ENCODE data around the gene CCDC148.
"Not testable (repeated sequence)": the region's sequence is repeated elsewhere in the genome, so short reads cannot be mapped to it uniquely, and the experiment has no call there.

CCDC148 gene

DNA sequence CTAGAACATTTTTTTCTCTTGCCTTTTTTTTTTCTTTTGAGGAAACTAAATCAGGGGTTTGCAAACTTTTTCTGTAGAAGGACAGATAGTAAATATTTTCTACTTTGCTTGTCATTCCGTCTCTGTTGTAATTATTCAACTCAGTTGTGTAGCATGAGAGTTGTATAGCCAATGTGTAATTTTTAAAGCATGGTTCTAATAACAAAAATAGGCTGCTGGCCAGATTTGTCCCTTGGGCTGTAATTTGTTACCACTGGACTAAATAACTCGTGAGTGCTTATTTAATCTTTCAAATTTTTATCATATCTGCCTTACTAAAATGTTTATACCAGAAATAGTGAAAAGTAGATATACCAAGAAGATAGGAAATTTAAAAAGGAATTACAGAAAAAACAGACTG lies 43.0 kb downstream of the CCDC148 start:
- DNase-seq: no peak

DNA sequence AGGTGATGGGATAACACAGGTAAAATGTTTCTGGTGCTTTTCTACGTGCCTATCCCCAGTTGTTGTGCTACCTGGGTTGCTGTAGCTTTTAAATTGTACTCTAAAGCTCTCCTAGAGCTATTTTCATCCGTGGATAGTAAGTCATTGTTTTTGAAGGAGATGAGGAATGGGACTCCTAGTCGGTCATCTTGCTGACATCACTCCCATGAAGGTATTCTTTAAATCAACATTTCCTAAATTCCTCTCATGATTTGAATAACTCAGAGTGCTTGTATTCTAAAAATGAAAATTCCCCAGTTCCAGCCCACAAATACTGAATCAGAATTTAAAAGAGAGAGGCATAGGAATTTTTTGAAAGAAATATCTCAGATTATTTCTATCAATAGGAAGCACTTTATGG lies 44.3 kb downstream of the CCDC148 start:
- DNase-seq: no peak

DNA sequence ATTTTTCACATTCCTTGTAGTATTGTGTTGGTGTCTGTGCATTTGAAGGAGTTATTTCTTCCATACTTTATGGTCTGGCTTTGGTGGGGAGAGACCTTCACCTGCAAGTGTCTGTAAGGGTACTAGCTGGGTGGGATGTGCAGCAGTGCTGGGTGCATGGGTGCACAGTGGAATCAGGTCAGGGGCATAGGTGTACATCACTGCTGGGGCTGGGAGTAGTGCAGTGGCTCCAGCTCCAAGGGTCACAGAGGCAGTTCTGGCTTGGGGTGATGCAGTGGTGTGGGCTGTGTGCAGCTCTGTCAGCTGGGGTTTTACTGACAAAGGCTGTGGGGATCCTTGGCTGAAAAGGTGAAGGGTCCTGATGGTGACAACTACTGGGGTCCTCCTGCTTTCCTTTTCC lies 44.8 kb downstream of the CCDC148 start:
- no peak for DNase-seq

DNA sequence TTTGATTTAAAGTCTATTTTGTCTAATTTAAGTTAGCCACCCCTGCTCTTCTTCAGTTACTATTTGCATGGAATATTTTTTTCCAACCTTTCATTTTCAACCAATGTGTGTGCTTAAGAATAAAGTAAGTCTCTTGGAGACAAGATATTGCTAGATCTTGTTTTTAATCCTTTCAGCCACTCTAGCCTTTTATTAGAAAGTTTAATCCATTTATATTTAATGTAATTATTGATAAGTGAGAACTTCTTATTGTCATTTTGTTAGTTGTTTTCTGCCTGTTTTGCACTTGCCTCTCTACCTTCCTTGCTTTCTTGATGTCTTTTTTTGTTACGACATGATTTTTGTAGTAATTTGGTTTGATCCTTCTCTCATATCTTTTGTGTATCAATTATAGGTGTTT lies 46.4 kb downstream of the CCDC148 start:
- no peak for DNase-seq

DNA sequence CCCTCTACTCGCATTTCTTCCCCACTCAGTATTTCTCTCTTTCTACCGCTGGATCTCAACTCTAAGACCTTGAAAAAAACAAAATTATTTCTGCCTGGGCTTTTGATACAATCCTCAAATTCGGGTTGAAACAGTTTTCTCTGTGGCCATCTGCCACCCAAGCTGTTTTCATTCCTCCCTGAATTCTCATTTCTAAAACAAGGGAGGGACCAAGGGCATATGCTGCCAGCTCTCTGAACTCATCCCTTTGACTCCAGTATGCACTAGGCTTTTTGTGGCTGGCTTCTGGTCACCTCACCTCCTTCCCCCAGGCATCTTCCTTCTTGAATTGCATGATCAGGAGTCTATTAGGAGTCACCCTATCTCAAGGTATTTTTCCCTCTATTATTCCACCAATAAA lies 49.5 kb downstream of the CCDC148 start:
- no peak for DNase-seq

DNA sequence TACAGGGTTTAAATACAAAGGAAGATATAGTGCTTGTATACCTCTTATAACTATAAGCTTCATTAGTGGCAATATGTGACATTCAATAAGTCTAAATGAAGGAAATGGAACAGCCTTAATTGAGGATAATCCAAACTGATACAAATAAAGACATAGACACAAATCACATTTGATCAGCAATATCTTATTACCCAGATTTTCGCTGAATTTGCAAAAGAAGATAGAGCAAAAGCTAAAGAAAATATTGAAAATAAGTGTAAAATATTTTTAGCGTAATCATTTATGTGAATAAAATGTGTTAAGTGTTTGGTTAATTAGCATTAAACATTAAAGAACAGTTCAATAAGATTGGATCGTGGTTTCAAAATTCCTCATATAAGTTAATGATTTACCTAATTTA lies 51.2 kb downstream of the CCDC148 start:
- DNase-seq: no peak

DNA sequence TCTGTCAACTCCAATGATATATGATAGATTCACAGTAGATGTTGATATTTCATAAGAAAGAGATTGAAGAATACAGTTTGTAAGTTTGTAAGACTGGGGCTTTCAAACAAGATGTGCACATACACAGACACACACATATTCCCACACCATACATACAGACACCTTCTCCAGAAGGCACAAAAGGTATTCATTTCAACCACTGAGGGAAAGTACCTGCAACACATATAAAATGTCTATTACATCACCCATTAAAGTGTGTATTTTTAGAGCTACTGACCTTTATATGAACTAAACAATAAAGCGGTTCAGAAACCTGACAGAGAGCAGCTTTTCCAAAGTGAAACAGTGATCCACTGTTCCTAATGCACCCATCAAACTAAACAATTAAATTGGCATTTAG lies 53.3 kb downstream of the CCDC148 start:
- DNase-seq: no peak

DNA sequence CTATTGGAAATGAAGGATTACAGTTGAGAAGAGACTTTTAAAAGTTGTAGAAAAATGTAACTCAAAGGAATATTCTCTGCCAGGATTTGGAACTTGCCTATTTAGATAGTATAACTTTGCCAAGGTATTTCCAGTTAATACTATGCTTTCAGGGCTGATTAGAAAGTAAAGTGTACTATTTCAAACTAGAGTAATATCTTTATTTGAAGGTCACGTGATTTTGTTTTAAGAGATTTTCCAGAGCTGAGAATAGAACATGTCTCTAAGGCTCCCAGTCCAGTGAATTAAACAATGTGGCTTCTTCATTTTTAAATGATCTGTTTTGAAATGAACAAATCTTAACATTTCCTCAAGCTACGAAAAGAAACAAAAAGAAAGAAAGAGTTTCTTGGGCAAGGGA lies 53.9 kb downstream of the CCDC148 start:
- DNase-seq: no peak

DNA sequence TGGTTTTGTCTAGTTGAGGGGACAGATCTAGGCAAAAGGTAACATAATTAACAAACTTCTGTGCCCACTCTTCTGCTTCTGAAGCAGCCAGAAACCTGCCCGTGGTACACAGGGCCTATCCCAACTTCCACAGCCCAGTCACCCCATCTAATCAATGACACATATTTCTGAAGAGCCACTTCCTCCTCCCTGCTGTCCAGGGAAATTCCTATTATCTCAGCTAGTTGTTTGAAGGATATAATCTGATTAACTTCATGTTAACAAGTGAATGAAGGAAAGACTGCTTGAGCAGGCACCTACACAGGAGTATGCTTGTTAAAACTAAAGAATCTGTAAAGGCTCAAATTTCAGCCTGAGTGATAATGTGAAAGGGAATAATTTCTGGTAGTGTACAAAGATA lies 61.4 kb downstream of the CCDC148 start:
- no peak for DNase-seq

DNA sequence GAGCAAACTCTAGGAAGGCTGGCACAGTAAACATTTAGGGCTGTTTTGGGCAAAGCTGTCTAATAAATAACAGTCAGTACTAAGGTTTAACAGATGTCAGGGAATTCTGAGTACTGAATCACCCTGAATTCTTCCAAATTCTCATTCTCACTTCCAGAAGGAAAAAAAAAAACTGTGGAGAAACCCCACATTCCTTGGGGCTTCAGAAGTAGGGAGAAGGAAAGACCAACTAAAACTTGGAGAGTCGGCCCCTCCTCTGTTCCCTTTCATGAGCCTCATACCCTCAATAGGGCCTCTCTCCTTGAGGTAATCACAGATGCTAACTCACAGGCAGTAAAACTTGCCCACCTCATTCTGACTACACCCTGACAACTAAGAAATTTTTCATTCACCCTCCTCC lies 62.1 kb downstream of the CCDC148 start:
- no peak for DNase-seq

DNA sequence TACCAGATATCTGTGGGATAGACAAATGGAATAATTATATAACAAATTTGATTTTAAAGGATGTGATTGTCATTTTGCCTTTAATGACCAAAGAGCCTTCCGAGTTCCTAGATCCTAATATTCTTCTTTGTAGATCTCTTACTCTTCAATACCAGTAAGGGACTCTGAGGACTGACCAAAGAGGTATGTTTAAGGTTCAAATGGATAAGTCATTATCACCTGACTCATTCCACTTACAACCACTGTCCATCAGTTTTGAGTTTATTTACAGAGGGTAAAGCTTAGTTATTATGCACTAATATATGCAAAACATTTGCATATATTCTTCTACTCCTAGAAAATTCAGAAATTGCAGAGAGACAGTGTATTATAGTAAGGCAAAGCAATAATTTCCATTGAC lies 62.7 kb downstream of the CCDC148 start:
- no peak for DNase-seq

DNA sequence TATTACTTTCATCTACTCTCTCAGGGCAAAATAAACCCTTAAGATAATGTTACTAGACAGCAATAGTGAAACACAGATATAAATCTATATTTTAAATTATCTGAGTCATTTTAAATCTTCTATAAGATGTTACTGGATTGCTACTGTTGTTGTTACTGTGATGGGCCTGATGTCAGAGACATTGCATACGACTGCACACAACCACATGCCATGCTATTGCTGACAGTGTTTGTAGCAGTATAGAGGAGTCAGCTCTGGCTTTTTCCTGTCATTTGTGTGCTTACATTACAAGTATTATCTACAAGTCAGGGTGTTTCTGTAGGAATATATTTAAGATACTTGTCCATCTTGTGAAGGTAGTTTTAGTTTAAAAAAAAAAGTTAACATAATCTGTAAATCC lies 63.9 kb downstream of the CCDC148 start:
- DNase-seq: peak; percentile 1

DNA sequence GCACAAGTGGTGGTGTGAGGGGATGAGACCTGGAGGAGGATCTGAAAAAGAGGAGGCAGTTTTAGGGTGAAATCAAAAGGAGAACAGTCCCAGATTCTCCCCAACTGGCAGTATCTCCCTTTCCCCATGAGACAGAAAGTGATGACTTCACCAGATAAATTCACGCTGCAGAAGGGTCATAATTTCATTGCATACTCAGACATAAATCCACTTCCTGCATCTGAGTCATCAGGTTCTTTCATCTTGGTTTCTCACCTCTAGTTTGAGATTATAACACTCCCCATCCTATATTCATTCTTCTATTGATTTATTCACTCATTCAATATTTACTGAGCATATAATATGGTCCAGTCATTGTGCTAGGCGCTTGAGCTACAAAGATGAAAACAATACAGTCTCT lies 64.7 kb downstream of the CCDC148 start:
- DNase-seq: peak; percentile 50

DNA sequence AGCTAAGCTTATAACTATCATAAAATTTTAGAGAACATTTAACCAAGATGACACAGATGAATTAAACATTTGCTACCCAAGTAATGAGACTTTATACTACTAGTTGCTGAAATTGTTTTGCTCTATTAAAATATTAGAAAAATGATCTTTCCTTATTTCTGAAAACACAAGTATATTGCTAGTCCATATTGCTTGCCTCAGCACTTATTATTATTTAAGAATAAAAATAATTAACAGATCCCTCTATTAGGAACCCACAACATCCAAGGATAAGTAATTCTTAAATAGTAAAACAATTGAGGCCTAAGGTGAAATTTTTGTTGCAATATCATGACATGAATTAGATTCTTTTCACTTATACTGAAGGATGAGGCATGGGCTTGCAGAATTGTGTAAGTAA lies 65.2 kb downstream of the CCDC148 start:
- DNase-seq: no peak

DNA sequence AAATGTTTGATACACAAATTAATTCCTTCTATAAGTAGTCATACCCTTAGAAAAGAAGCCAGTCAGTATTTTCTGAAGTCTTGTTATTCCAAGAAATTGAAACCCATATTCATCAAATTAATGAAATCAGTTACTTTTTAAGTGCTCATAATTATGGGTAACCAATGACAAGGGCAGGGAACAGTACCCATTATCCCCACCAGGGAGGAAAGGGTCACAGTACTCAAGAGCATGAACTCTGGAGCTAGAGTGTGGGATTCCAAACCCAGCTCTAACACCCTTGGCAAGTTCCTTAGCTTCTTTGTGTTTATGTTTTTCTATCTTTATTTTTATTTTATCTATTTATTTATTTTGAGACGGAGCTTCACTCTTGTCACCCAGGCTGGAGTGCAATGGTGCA lies 68.4 kb downstream of the CCDC148 start:
- no peak for DNase-seq

DNA sequence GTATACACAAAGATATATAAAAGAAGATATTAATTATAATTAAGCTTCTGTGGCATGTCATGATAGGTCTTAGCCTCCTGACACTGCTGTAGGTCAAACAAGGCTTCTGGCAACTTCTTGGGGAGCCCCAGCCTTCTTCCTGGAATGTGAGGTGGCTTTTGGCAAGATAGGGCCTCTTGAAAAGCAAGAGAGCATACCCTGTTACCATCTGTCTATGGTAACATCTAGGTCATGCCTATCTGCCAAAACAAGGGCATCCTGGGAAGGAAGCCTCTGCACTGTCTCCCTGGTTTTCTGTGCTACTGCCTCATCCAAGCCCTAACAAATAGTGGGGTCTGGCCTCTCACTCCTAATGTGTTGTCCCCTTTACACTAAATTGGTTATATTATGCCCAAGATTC lies 70.9 kb downstream of the CCDC148 start:
- no peak for DNase-seq

DNA sequence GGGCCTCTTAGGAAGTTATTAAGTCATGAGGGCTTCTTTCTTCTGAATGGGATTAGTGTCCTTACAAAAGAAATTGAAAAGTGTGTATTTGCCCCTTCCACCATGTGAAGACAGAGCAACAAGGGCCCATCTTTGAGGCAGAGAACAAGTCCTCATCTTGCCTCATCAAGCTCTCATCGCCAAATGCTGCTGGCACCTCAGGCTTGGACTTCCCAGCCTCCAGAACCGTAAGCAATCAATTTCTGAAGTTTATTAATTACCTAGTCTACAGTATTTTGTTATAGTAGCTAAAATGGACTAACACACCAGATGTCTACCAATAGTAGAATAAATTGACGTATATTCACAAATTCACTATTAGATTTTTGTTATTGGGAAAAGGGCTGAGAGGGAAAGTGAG lies 74.6 kb downstream of the CCDC148 start:
- no peak for DNase-seq

DNA sequence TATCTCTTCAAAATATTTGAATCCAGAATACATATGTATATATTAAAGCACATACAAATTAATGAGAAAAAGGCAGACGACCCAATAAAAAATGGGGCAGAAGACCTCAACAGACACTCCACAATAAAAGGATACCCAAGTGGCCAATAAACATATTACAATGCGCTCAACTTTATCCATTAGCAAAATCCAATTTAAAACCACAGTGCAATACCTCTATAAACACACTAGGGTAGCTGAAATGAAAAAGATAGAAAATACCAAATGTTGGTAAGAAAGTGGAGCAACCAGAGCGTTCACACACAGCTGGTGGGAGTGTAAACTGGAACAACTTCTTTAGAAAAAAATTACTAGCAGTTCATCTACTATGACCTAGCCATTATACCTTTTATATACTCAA lies 75.3 kb downstream of the CCDC148 start:
- DNase-seq: no peak

DNA sequence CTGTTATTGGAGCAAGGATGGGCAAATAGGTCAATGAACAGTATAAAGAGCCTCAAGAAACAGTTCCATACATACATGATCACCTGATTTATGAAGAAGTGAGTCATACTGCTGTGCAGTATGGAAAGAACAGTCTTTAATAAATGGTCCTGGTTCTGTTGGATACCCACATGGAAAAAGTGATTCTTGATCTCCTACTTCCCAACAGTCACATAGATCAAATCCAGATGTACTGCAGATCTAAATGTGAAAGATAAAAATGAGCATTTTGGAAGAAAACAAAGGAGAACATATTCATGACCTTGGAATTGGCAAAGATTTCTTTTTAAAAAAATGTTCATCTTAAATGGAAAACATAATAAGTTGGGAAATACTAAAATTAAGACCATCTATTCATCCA lies 75.8 kb downstream of the CCDC148 start:
- no peak for DNase-seq

DNA sequence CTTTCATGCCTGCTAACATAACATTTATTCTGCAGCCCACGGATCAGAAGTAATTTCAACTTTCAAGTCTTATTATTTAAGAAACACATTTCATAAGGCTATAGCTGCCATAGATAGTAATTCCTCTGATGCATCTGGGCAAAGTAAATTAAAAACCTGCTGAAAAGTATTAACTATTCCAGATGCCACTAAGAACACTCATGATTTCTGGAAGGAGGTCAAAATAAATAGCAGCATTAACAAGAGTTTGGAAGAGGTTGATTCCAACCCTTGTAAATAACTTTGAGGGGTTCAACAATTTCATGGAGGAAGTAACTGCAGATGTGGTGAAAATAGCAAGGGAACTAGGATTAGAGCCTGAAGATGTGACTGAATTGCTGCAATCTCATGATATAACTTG lies 77.6 kb downstream of the CCDC148 start:
- DNase-seq: no peak

DNA sequence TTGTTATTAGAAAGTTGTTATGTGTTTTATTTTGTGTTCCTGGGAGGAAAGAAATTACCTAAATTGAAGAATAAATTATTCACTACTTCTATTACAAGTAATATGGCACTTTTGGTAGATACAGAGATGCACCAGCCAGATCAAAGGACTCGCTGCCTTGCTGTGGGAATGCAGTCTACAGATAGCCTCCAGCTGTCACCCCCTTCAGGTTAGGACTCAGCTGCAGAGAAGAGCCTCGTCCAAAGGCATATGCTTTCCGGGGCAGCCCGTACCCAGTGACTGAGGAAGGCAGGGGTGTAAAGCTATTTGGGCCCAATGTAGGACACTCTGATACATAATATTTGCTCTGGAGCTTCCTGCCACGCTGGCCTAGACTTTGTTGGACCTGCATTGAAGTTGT lies 90.2 kb downstream of the CCDC148 start:
- DNase-seq: no peak

DNA sequence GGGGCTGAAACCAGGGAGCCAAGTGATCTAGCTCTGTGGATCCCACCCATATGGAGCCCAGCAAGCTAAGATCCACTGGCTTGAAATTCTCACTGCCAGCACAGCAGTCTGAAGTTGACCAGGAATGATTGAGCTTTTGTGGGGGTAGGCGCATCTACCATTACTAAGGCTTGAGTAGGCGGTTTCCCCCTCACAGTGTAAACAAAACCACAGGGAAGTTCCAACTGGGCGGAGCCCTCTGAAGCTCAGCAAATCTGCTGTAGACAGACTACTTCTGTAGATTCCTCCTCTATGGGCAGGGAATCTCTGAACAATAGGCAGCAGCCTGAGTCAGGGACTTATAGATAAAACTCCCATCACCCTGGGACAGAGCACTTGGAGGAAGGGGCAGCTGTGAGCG lies 96.7 kb downstream of the CCDC148 start:
- DNase-seq: no peak

DNA sequence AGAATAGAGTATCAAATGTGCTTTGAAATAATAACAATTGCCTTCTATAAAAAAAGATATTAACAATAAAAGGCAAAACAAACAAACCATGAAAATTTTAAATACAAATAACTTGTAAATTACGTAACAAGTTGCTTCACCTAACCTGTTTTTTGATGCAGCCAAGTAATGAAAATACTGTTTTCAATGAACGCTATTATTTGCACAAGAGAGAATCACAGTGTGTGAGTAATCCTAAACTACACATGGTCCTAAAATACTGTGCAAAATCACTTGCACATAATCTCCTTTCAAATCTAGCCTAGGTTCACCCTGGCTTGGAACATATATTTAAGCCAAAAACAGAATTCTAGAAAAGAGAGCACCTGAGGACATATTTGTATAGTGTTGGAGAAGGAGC lies 98.9 kb downstream of the CCDC148 start:
- DNase-seq: no peak

DNA sequence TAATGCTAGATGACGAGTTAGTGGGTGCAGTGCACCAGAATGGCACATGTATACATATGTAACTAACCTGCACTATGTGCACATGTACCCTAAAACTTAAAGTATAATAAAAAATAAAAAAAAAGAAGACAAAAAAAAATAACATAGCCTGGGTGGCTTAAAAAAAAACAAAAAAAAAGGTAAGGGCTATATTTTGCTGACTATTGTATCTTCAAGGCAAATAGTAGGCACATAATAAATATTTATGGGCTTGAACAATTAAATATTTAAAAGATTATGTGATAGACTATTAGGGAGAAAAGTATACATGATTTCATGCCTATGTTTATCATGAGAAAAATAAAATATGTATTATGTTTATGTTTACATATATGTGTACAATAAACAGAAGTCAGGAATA lies 99.4 kb downstream of the CCDC148 start:
- no peak for DNase-seq

DNA sequence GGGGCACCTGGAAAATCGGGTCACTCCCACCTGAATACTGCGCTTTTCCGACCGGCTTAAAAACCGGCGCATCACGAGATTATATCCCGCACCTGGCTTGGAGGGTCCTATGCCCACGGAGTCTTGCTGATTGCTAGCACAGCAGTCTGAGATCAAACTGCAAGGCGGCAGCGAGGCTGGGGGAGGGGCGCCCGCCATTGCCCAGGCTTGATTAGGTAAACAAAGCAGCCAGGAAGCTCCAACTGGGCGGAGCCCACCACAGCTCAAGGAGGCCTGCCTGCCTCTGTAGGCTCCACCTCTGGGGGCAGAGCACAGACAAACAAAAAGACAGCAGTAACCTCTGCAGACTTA lies 105.1 kb downstream of the CCDC148 start:
- DNase-seq: not testable (repeated sequence)

DNA sequence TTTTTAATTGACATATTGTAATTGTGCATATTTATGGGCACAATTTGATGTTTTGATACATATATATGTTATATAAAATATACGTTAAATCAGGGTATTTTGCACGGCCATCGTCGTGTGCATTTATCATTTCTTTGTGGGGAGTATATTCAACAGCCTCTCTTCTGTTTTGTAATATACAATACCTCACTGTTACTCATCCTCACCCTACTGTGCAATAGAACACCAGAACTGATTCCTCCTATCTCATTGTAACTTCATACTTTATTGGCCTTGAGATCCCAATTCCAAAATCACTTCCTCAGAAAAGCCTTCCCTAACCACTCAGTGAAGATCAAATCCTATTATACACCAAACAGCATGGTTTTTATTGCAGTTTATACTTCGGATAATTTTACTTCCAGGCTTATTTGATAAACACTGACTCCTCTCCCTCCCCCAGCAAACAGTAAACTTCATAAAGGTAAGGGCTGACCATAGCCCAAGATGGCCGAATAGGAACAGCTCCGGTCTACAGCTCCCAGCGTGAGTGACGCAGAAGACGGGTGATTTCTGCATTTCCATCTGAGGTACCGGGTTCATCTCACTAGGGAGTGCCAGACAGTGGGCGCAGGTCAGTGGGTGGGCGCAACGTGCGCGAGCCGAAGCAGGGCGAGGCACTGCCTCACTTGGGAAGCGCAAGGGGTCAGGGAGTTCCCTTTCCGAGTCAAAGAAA lies 105.6 kb downstream of the CCDC148 start:
- not testable (repeated sequence) for DNase-seq
